SKM-1 (cell line): Measurements from ENCODE around the gene C4orf33.
A peak's percentile ranks its signal among the peaks of the same experiment; 100 is the strongest.
"Not testable (repeated sequence)": the region's sequence is repeated elsewhere in the genome, so short reads cannot be mapped to it uniquely, and the experiment has no call there.

Source experiments
- DNase-seq: peaks from one replicate; lab custom pipeline; 2025; ENCODE audit not compliant: unreplicated experiment; lab: John Stamatoyannopoulos, UW

C4orf33 gene

GRCh38 chr4:129095811-129096454 lies at the start of gene C4orf33:
Gene C4orf33, plus strand, starts transcription at chr4:129096152. Its CDS starts 6,459 bp downstream, at chr4:129102611.
- peak; percentile 67 for DNase-seq

- no peak for DNase-seq
These were observed 36.9 kb upstream of the C4orf33 start for GRCh38 chr4:129059028-129059427.

- no peak for DNase-seq
These were observed 33.4 kb upstream of the C4orf33 start for GRCh38 chr4:129062580-129062979.

GRCh38 chr4:129063640-129064039 lies 32.3 kb upstream of the C4orf33 start:
- DNase-seq, result no peak

GRCh38 chr4:129064717-129065116 lies 31.2 kb upstream of the C4orf33 start:
- DNase-seq, result no peak

GRCh38 chr4:129069537-129069936 lies 26.4 kb upstream of the C4orf33 start:
- not testable (repeated sequence) for DNase-seq

GRCh38 chr4:129077326-129077725 lies 18.6 kb upstream of the C4orf33 start:
- DNase-seq, result no peak

- no peak for DNase-seq
These were observed 15.8 kb upstream of the C4orf33 start for GRCh38 chr4:129080129-129080528.

GRCh38 chr4:129082302-129082701 lies 13.7 kb upstream of the C4orf33 start:
- DNase-seq, result no peak

- no peak for DNase-seq
These were observed 10.5 kb upstream of the C4orf33 start for GRCh38 chr4:129085472-129085871.

- no peak for DNase-seq
These were observed 8.4 kb upstream of the C4orf33 start for GRCh38 chr4:129087516-129087915.

- no peak for DNase-seq
These were observed 3.2 kb upstream of the C4orf33 start for GRCh38 chr4:129092631-129093190.

- peak; percentile 93 for DNase-seq
These were observed 2.6 kb upstream of the C4orf33 start, which contains the start of gene SCLT1 for GRCh38 chr4:129093191-129093920. Gene SCLT1, minus strand, starts transcription at chr4:129093539. Its CDS starts 436 bp downstream, at chr4:129093103.

GRCh38 chr4:129094347-129094746 lies 1.6 kb upstream of the C4orf33 start:
- no peak for DNase-seq

- no peak for DNase-seq
These were observed 2.6 kb downstream of the C4orf33 start for GRCh38 chr4:129098531-129099001.

GRCh38 chr4:129109965-129110824 lies 14.2 kb downstream of the C4orf33 start:
- no peak for DNase-seq

- no peak for DNase-seq
These were observed 15.0 kb downstream of the C4orf33 start for GRCh38 chr4:129110931-129111330.

GRCh38 chr4:129111919-129112318 lies 16.0 kb downstream of the C4orf33 start:
- no peak for DNase-seq

GRCh38 chr4:129113434-129113833 lies 17.5 kb downstream of the C4orf33 start:
- no peak for DNase-seq

- DNase-seq, result no peak
These were observed 18.0 kb downstream of the C4orf33 start for GRCh38 chr4:129113919-129114318.

- DNase-seq, result no peak
These were observed 21.8 kb downstream of the C4orf33 start for GRCh38 chr4:129117705-129118104.
